Effector CD4-positive, alpha-beta T cell (primary cell): ENCODE data around the gene FOXK1.
"Not testable (repeated sequence)": the region's sequence is repeated elsewhere in the genome, so short reads cannot be mapped to it uniquely, and the experiment has no call there.

Source experiments
- DNase-seq: peaks from one replicate; pipeline ENCODE4 v3.0.0-alpha.2; 2020

Gene FOXK1

DNA sequence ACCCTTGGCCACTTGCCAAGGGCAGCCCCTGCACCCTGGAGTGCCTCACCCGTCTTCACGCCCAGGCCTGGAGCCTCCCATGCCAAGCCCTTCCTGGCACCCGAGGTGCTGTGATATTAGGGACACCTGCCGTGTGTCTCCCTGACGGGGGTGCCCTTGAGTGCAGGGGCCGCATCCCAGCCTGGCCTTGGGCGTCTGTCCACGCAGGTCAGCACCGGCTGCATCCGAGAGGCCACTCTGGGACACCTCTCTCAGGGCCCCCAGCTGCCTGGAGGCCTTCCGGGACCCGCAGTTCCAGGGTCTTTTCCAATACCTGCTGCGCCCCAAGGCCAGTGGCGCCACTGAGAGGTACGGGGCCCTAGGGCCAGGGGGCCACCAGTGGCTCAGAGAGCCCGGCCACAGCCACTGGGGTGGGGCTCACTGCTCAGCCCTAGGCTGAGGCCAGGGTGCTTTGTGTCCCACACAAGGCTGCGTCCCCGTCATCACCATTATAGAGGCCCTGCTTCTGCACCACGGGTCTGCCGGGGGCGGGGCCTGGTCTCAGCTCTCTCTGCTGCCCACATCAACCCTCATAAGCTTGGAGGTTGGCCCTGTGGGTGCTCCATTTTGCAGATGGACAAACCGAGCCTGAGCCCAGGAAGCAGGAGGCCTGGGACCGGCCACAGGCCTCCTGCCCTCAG lies 106.0 kb downstream of the FOXK1 start:
- DNase-seq, result no peak

GRCh38 chr7:4788627-4789189 lies 106.6 kb downstream of the FOXK1 start:
- DNase-seq, result no peak

DNA sequence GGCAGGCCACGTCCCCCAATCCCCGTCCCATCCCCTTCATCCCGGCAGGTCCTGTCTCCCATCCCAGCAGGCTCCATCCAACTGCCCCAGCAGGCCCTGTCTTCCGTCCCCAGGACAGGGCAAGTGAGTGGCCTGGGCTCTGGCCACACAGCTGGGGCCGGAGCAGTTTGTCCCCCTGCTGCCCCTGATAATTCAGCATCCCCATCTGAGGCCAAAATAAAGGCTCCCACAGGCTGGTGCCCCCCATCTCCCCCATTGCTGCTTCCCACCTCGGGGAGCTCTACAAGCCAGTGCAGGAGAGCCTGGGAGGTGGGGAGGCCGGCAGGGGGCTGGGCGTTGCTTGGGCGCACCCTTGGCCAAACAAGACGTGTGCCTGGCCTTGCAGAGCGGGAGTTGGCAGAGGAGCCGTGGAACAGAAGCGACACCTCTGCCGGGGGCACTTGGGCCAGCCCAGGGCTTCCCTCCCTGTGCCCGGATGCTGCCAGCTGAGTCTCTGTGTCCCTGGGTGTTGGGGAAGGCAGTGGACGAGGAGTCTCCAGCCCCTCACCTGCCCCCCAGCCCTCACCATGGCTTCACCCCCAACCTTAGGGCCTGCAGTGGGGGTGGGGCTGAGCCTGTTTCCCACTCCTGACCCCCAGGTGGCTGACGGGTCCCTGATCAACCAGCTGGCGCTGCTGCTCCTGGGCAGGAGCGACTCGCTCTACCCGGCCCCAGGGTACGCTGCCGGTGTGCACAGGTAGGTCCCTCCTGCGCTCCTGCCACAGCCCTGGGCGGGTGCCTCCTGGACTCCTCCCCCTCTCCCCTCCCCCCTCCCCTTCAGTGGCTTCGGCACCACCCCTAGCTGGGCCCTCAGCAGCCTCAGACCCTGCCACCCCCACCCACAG lies 107.3 kb downstream of the FOXK1 start:
- DNase-seq, result no peak

GRCh38 chr7:4790078-4790465 lies 108.0 kb downstream of the FOXK1 start:
- no peak for DNase-seq

GRCh38 chr7:4790516-4790991 lies 108.5 kb downstream of the FOXK1 start:
- no peak for DNase-seq

DNA sequence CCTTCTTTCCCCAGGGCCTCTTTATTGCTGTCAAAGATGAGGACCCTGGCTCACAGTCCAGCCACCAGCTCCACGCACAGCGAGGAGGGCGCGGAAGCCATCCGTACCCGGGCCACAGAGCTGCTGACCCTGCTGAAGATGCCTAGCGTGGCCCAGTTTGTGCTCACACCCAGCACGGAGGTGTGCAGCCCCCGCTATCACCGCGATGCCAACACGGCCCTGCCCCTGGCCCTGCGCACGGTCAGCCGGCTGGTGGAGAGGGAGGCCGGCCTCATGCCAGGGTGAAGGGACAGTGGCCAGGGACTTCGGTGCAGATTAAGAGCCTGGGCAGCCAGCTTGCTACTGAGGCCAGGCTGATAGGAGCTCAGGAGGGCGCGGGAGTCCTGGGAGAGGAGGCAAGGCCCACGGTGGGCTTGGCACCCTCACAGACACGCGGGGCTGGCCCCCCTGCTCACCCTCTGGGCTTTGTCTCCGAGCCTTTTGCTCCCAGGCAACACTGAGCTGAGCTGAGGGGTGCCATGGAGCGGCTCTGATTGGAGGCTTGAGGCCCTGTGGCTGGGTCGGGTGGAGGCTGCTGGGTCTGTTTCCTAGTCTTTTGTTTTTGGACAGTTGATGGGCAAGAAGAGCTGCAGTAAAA lies 109.1 kb downstream of the FOXK1 start:
- DNase-seq, result no peak

GRCh38 chr7:4791738-4792536 lies 109.8 kb downstream of the FOXK1 start:
- DNase-seq, result peak; percentile 70

- DNase-seq, result no peak
Observed at GRCh38 chr7:4792537-4793126, 110.5 kb downstream of the FOXK1 start.

DNA sequence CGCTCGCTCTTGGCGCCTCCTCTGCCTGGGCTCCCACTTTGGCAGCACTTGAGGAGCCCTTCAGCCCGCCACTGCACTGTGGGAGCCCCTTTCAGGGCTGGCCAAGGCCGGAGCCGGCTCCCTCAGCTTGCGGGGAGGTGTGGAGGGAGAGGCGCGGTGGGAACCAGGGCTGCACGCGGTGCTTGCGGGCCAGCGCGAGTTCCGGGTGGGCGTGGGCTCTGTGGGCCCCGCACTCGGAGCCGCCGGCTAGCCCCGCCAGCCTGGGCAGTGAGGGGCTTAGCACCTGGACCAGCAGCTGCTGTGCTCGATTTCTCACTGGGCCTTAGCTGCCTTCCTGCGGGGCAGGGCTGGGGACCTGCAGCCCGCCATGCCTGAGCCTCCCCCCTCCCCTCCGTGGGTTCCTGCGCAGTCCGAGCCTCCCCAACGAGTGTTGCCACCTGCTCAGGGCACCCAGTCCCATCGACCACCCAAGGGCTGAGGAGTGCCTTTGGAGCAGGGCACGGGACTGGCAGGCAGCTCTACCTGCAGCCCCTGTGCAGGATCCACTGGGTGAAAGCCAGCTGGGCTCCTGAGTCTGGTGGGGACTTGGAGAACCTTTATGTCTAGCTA lies 111.4 kb downstream of the FOXK1 start:
- not testable (repeated sequence) for DNase-seq

DNA sequence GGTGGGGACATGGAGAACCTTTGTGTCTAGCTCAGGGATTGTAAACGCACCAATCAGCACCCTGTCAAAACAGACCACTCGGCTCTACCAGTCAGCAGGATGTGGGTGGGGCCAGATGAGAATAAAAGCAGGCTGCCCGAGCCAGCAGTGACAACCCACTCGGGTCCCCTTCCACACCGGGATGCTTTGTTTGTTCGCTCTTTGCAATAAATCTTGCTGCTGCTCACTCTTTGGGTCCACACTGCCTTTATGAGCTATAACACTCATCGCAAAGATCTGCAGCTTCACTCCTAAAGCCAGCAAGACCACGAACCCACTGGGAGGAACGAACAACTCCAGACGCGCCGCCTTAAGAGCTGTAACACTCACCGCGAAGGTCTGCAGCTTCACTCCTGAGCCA lies 112.1 kb downstream of the FOXK1 start:
- not testable (repeated sequence) for DNase-seq

- no peak for DNase-seq
Observed at GRCh38 chr7:4794591-4795350, 112.7 kb downstream of the FOXK1 start.

DNA sequence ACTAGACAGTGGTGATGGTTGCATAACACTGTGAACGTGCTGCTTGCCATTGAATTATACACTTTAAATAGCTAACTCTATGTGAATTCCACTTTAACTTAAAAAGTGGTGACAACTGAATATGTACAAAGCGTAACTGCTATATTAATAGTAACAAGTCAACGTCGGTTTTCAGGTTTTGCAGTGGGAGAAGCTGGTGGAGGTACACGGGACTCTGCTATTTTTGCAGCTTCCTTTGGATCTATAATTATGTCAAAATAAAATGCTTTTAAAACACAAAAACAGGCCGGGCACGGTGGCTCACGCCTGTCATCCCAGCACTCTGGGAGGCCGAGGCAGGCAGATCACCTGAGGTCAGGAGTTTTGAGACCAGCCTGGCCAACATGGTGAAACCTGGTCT lies 114.4 kb downstream of the FOXK1 start:
- no peak for DNase-seq

- peak; percentile 43 for DNase-seq
Observed at GRCh38 chr7:4797858-4798705, 116.0 kb downstream of the FOXK1 start.

GRCh38 chr7:4798706-4799235 lies 116.7 kb downstream of the FOXK1 start:
- DNase-seq, result no peak

GRCh38 chr7:4799508-4800268 lies 117.6 kb downstream of the FOXK1 start:
- DNase-seq, result no peak

- DNase-seq, result no peak
Observed at GRCh38 chr7:4800487-4800886, 118.4 kb downstream of the FOXK1 start.

- no peak for DNase-seq
Observed at GRCh38 chr7:4800926-4801838, 119.1 kb downstream of the FOXK1 start.

GRCh38 chr7:4801839-4802231 lies 119.7 kb downstream of the FOXK1 start:
- DNase-seq, result no peak
